Testis (tissue), 3 donors: ENCODE results near the gene PPP2R1B. TPM values are rescaled to one million over a fixed set of nuclear protein-coding genes. Genes with fewer than 3 reads are reported as not detected.
"Not testable (repeated sequence)": the region's sequence is repeated elsewhere in the genome, so short reads cannot be mapped to it uniquely, and the experiment has no call there.

Experiments used
- DNase-seq: peaks from one replicate; pipeline ENCODE4 v3.0.0-alpha.2; 2019
- H3K27ac ChIP-seq, 2 donors: fragments of 200-600 bp; sonication (generic); one replicate each; pipeline ENCODE4 v1.5.1; 2019
- H3K27me3 ChIP-seq: fragments of 200-600 bp; sonication (generic); one replicate; pipeline ENCODE4 v1.5.1; 2019
- H3K36me3 ChIP-seq: fragments of 200-600 bp; sonication (generic); one replicate; pipeline ENCODE4 v1.5.1; 2017; ENCODE audit warnings: low read depth; ENCODE audit errors: missing control alignments
- H3K4me1 ChIP-seq: fragments of 200-600 bp; sonication (generic); one replicate; pipeline ENCODE4 v1.5.1; 2019
- H3K4me3 ChIP-seq, 2 donors: fragments of 200-600 bp; sonication (generic); one replicate each; pipeline ENCODE4 v1.5.1; 2017 to 2019
- H3K9me3 ChIP-seq: fragments of 200-600 bp; sonication (generic); one replicate; pipeline ENCODE4 v1.5.1; 2017
- CTCF ChIP-seq, 3 experiments: fragments of 450-650 bp in 2 of 3; fragments of 200-600 bp in 1 of 3; sonication (generic) in 1 of 3; IDR thresholded peaks; one replicate each; pipeline ENCODE4 v1.5.1; 2016 to 2019; ENCODE audit warnings: antibody characterized with exemption in 3 of 3, mild to moderate bottlenecking in 2 of 3, moderate library complexity in 1 of 3
- POLR2A ChIP-seq: fragments of 450-650 bp; IDR thresholded peaks from one replicate; pipeline ENCODE4 v1.6.1; 2017; ENCODE audit warnings: antibody characterized with exemption, mild to moderate bottlenecking, moderate library complexity
- WGBS, 2 donors: methylation state at CpG; one replicate each; pipeline ENCODE4 v1.1.5; 2018; 5-methylcytosine and 5-hydroxymethylcytosine counted together
- intact Hi-C: fragments of 100-400 bp; cut with DNase I; formaldehyde crosslinking; loops from one replicate; pipeline ENCODE4 v1.15.1; 2023; ENCODE audit warnings: low total_unique reads
- polyA plus RNA-seq: library from polyadenylated mRNA; stranded (reverse); fragments of 350-450 nt; fragmentation: Illumina TruSeq; extraction: RNeasy Lipid Tissue Mini Kit (QIAGEN cat#74804); gene quantifications from one replicate; pipeline ENCODE4 v1.2.3, GENCODE V29; 2014; ENCODE audit warnings: low read depth, low replicate concordance; ENCODE audit not compliant: insufficient read depth
- total RNA-seq, 2 donors: library from RNA; depleted of rRNA; stranded (reverse); fragments of >200 nt; gene quantifications; one replicate each; pipeline ENCODE4 v1.2.3, GENCODE V29; 2016

The PPP2R1B gene
- total and polyA plus RNA-seq, 3 donors from 2014 or later: 67.2 to 115 (median 75.8) TPM

- WGBS, 2 donors: 97 to 100% methylated on average over 2 of the region's 2 CpGs
- TF ChIP-seq POLR2A: no peak
- Histone ChIP-seq H3K36me3 (no peaks in the 10 kb centered on the region), H3K27ac (no peak overlapping the region), H3K4me3 (no peak overlapping the region), H3K4me1 (no peaks in the 10 kb centered on the region), H3K27me3 (no peaks in the 10 kb centered on the region), H3K9me3 (no peaks in the 10 kb centered on the region)
- no peak for DNase-seq
- intact Hi-C loops: no loop called here
Measured at GRCh38 chr11:111785886-111786412, 19.8 kb upstream of the PPP2R1B start.

- 79 to 81% methylated on average over 2 of the region's 2 CpGs for WGBS, 2 donors
Measured at GRCh38 chr11:111785076-111785475, 18.9 kb upstream of the PPP2R1B start.

GRCh38 chr11:111784311-111784710, 18.1 kb upstream of the PPP2R1B start:
- H3K4me1 ChIP-seq, H3K36me3 ChIP-seq, H3K4me3 ChIP-seq, DNase-seq, H3K27ac ChIP-seq, H3K27me3 ChIP-seq, intact Hi-C loops, H3K9me3 ChIP-seq: not testable (repeated sequence)
- WGBS, 2 donors: 94 to 98% methylated on average over 10 of the region's 10 CpGs

More at GRCh38 chr11:111785076-111785475, 18.9 kb upstream of the PPP2R1B start:
- H3K36me3 ChIP-seq: no peaks in the 10 kb centered on the region
- H3K4me1 ChIP-seq: no peaks in the 10 kb centered on the region
- no peak overlapping the region for H3K4me3 ChIP-seq
- H3K27ac ChIP-seq: no peak overlapping the region
- H3K9me3 ChIP-seq: no peaks in the 10 kb centered on the region
- TF ChIP-seq CTCF (IDR thresholded peaks at IDR 0.05) (no peak), POLR2A (no peak)
- DNase-seq: no peak
- no peaks in the 10 kb centered on the region for H3K27me3 ChIP-seq
- intact Hi-C loops: no loop called here

GRCh38 chr11:111782109-111782741, 16.0 kb upstream of the PPP2R1B start:
- no peak overlapping the region for H3K4me3 ChIP-seq
- H3K36me3 ChIP-seq: no peaks in the 10 kb centered on the region
- no peaks in the 10 kb centered on the region for H3K9me3 ChIP-seq
- no peaks in the 10 kb centered on the region for H3K27me3 ChIP-seq
- no peak for DNase-seq
- WGBS, 2 donors: 74 to 76% methylated on average over 5 of the region's 5 CpGs
- TF ChIP-seq POLR2A (no peak), CTCF (IDR thresholded peaks at IDR 0.05) (no peak)
- intact Hi-C loops: no loop called here
- no peak overlapping the region for H3K27ac ChIP-seq
- H3K4me1 ChIP-seq: no peaks in the 10 kb centered on the region

GRCh38 chr11:111779118-111779517, 12.9 kb upstream of the PPP2R1B start:
- H3K4me1 ChIP-seq: no peaks in the 10 kb centered on the region
- H3K27ac ChIP-seq: no peak overlapping the region
- intact Hi-C loops: no loop called here
- H3K27me3 ChIP-seq: no peaks in the 10 kb centered on the region
- H3K9me3 ChIP-seq: no peaks in the 10 kb centered on the region
- TF ChIP-seq CTCF (IDR thresholded peaks at IDR 0.05) (no peak), POLR2A (no peak)
- no peaks in the 10 kb centered on the region for H3K36me3 ChIP-seq
- H3K4me3 ChIP-seq: no peak overlapping the region
- DNase-seq: no peak
- WGBS, 2 donors: 80 to 85% methylated on average over 6 of the region's 6 CpGs

GRCh38 chr11:111778047-111778558, 11.9 kb upstream of the PPP2R1B start:
- no peak for TF ChIP-seq POLR2A
- TF ChIP-seq CTCF (IDR thresholded peaks at IDR 0.05): no peak
- no peak overlapping the region for H3K27ac ChIP-seq
- no peaks in the 10 kb centered on the region for H3K9me3 ChIP-seq
- H3K27me3 ChIP-seq: no peaks in the 10 kb centered on the region
- no peaks in the 10 kb centered on the region for H3K4me1 ChIP-seq
- 82 to 87% methylated on average over 3 of the region's 3 CpGs for WGBS, 2 donors
- H3K4me3 ChIP-seq: no peak overlapping the region
- intact Hi-C loops: no loop called here
- no peaks in the 10 kb centered on the region for H3K36me3 ChIP-seq
- DNase-seq: no peak
